IMR-90 (cell line): Measurements from ENCODE around the gene SPSB2. TPM values are rescaled to one million over a fixed set of nuclear protein-coding genes. Genes with fewer than 3 reads are reported as not detected.

Experiments used
- ATAC-seq: fragments of 200-7000 bp; cut with Tn5 transposase; 2 replicates; pipeline ENCODE4 v1.9.1; 2020; ENCODE audit warnings: low read depth, mild to moderate bottlenecking, moderate library complexity
- BruUV-seq: library from RNA; stranded (reverse); fragments of 400-500 nt; replicated peaks from 2 replicates; lab custom pipeline; 2021; lab: Mats Ljungman, UMichigan
- CTCF ChIA-PET: fragments of 300-600 bp; formaldehyde crosslinking; extraction: SDS; loops from one replicate; lab custom pipeline; 2021; ENCODE audit warnings: antibody characterized with exemption; lab: Yijun Ruan, JAX
- POLR2A ChIA-PET: fragments of 300-600 bp; sonication (Branson Sonifier 250); formaldehyde crosslinking; loops from one replicate; lab custom pipeline; 2022; ENCODE audit warnings: antibody characterized with exemption; ENCODE audit not compliant: unreplicated experiment; lab: Charles Lee
- DNase-seq: peaks from one replicate; pipeline ENCODE4 v3.0.0; 2013
- H2AFZ ChIP-seq: replicated peaks from 2 replicates; pipeline ENCODE3; 2013; ENCODE audit warnings: low read length, mild to moderate bottlenecking; ENCODE audit not compliant: poor library complexity
- H2AK5ac ChIP-seq: 2 replicates; pipeline ENCODE4 v1.6.1; 2013; ENCODE audit warnings: low read depth, low read length, inconsistent platforms
- H2AK9ac ChIP-seq: replicated peaks from 2 replicates; pipeline ENCODE3; 2013; ENCODE audit warnings: mild to moderate bottlenecking, low read depth, low read length, moderate library complexity; ENCODE audit not compliant: poor library complexity
- H2BK120ac ChIP-seq: 2 replicates; pipeline ENCODE4 v1.6.1; 2013; ENCODE audit warnings: low read depth, low read length, inconsistent platforms
- H2BK15ac ChIP-seq: 3 replicates; pipeline ENCODE4 v1.6.1; 2013; ENCODE audit warnings: low read depth, low read length, inconsistent platforms
- H2BK20ac ChIP-seq: 2 replicates; pipeline ENCODE4 v1.6.1; 2013; ENCODE audit warnings: low read depth, mild to moderate bottlenecking, inconsistent platforms, low read length, moderate library complexity
- H2BK5ac ChIP-seq: 2 replicates; pipeline ENCODE4 v1.6.1; 2013; ENCODE audit warnings: mild to moderate bottlenecking, low read depth, low read length, inconsistent platforms; ENCODE audit not compliant: poor library complexity, severe bottlenecking
- H3K14ac ChIP-seq: replicated peaks from 2 replicates; pipeline ENCODE4 v1.6.1; 2013; ENCODE audit warnings: low read depth, low read length, inconsistent platforms
- H3K18ac ChIP-seq: 2 replicates; pipeline ENCODE4 v1.6.1; 2013; ENCODE audit warnings: low read depth, low read length, control low read depth
- H3K23ac ChIP-seq: 2 replicates; pipeline ENCODE4 v1.6.1; 2013; ENCODE audit warnings: low read depth, low read length, inconsistent platforms
- H3K27ac ChIP-seq: 2 replicates; pipeline ENCODE4 v1.5.1; 2013; ENCODE audit warnings: mild to moderate bottlenecking, control low read depth, low read length; ENCODE audit not compliant: insufficient read depth
- H3K27me3 ChIP-seq: 2 replicates; pipeline ENCODE4 v1.6.1; 2013; ENCODE audit warnings: low read length; ENCODE audit not compliant: control insufficient read depth, insufficient read depth
- H3K36me3 ChIP-seq: 2 replicates; pipeline ENCODE4 v1.6.1; 2013; ENCODE audit warnings: low read length, mixed read lengths; ENCODE audit not compliant: control insufficient read depth, insufficient read depth
- H3K4ac ChIP-seq: 2 replicates; pipeline ENCODE4 v1.6.1; 2013; ENCODE audit warnings: low read depth, low read length, inconsistent platforms
- H3K4me1 ChIP-seq: 2 replicates; pipeline ENCODE4 v1.6.1; 2013; ENCODE audit warnings: low read length, mixed read lengths; ENCODE audit not compliant: control insufficient read depth, insufficient read depth
- H3K4me2 ChIP-seq: 2 replicates; pipeline ENCODE4 v1.6.1; 2013; ENCODE audit warnings: low read depth, mild to moderate bottlenecking, control low read depth, low read length, moderate library complexity
- H3K4me3 ChIP-seq: 2 replicates; pipeline ENCODE4 v1.5.1; 2013; ENCODE audit warnings: low read depth, mild to moderate bottlenecking, control low read depth, low read length, moderate library complexity; ENCODE audit not compliant: insufficient read depth
- H3K56ac ChIP-seq: 2 replicates; pipeline ENCODE4 v1.6.1; 2013; ENCODE audit warnings: low read length, inconsistent platforms; ENCODE audit not compliant: insufficient read depth; ENCODE audit errors: extremely low read depth
- H3K79me1 ChIP-seq, 2 experiments: 2 replicates each; pipeline ENCODE4 v1.6.1; 2013; ENCODE audit warnings: low read length in 2 of 2, inconsistent platforms in 1 of 2, low read depth in 1 of 2
- H3K9ac ChIP-seq: 2 replicates; pipeline ENCODE4 v1.6.1; 2013; ENCODE audit warnings: low read depth, low read length, control low read depth
- H3K9me1 ChIP-seq: 2 replicates; pipeline ENCODE4 v1.6.1; 2013; ENCODE audit warnings: low read length, inconsistent platforms; ENCODE audit not compliant: insufficient read depth
- H3K9me3 ChIP-seq: 2 replicates; pipeline ENCODE4 v1.6.1; 2013; ENCODE audit warnings: low read length; ENCODE audit not compliant: control insufficient read depth, insufficient read depth
- H4K20me1 ChIP-seq: 2 replicates; pipeline ENCODE4 v1.6.1; 2013; ENCODE audit warnings: low read length, inconsistent platforms; ENCODE audit not compliant: insufficient read depth
- H4K5ac ChIP-seq: 2 replicates; pipeline ENCODE4 v1.6.1; 2013; ENCODE audit warnings: mild to moderate bottlenecking, low read depth, low read length, control low read depth
- H4K8ac ChIP-seq, 2 experiments: 2 replicates each; pipeline ENCODE4 v1.6.1; 2013; ENCODE audit warnings: low read depth in 2 of 2, low read length in 2 of 2, control low read depth in 1 of 2, inconsistent platforms in 1 of 2
- H4K91ac ChIP-seq: 2 replicates; pipeline ENCODE4 v1.6.1; 2013; ENCODE audit warnings: low read depth, low read length, inconsistent platforms; ENCODE audit not compliant: insufficient read depth
- CEBPB ChIP-seq: IDR thresholded peaks from 2 replicates; pipeline ENCODE4 v1.6.1; 2012; ENCODE audit warnings: low read depth, low read length, improper control_type of control experiment
- CTCF ChIP-seq: conservative IDR thresholded peaks from 2 replicates; pipeline ENCODE4 v1.5.1; 2012; ENCODE audit warnings: mild to moderate bottlenecking, low read depth, low read length, improper control_type of control experiment
- MAFK ChIP-seq: IDR thresholded peaks from 2 replicates; pipeline ENCODE4 v1.6.1; 2012; ENCODE audit warnings: low read depth, low read length, improper control_type of control experiment
- MAZ ChIP-seq: IDR thresholded peaks from 2 replicates; pipeline ENCODE4 v1.6.1; 2012; ENCODE audit warnings: low read depth, mild to moderate bottlenecking, low read length, improper control_type of control experiment, moderate library complexity, borderline replicate concordance
- POLR2A ChIP-seq: IDR thresholded peaks from 2 replicates; pipeline ENCODE4 v1.6.1; 2012; ENCODE audit warnings: mild to moderate bottlenecking, low read depth, low read length
- WGBS, 2 experiments: methylation state at CpG; one replicate each; pipeline versions ENCODE4 v1.1.5 to v1.1.7; 2013; ENCODE audit warnings: missing lambda C conversion rate in 2 of 2; ENCODE audit not compliant: insufficient read length in 1 of 2; ENCODE audit errors: extremely low coverage in 2 of 2; 5-methylcytosine and 5-hydroxymethylcytosine counted together
- dilution Hi-C: fragments of 300-500 bp; cut with HindIII; formaldehyde crosslinking; loops from one replicate; pipeline ENCODE4 v1.14.3; 2018; ENCODE audit warnings: low sequenced_read_pairs; ENCODE audit not compliant: unreplicated experiment
- in situ Hi-C: fragments of 300-500 bp; cut with MboI; formaldehyde crosslinking; loops from 3 replicates; pipeline ENCODE4 v1.14.3; 2019; ENCODE audit warnings: low sequenced_read_pairs, inconsistent platforms, mixed read lengths
- intact Hi-C: fragments of 100-400 bp; cut with micrococcal nuclease; formaldehyde crosslinking; loops from 2 replicates; pipeline ENCODE4 v1.10.0; 2022
- polyA plus RNA-seq, 3 experiments: library from polyadenylated mRNA; depleted of rRNA; stranded (reverse); fragments of >200 nt; gene quantifications; 2 replicates each; pipeline ENCODE4 v1.2.3, GENCODE V29; 2012; ENCODE audit warnings: low replicate concordance in 1 of 3
- total RNA-seq: library from RNA; depleted of rRNA; stranded (reverse); fragments of >200 nt; gene quantifications from 2 replicates; pipeline ENCODE4 v1.2.3, GENCODE V29; 2012

Gene SPSB2
- total and polyA plus RNA-seq, 2 of the 4 experiments (the other 2 are of a cell fraction) = 1.3 to 4.1 TPM

GRCh38 chr12:6827982-6828780 lies 44.9 kb downstream of the SPSB2 start, which contains the start of gene P3H3:
TSS of gene P3H3 (plus strand) at chr12:6828407. CDS start at chr12:6828441, 34 bp downstream.
- TF ChIP-seq POLR2A (no peak), MAFK (peak; percentile 79), CTCF (0 out of 2 replicates have a peak, but pooled peaks have one; percentile 18), CEBPB (no peak), MAZ (0 out of 2 replicates have a peak, but pooled peaks have one; percentile 16)
- dilution Hi-C loops (no loop called here), intact Hi-C loops (loop anchor here (5.0 kb wide), 1 partner anchor 141 kb away; the partner anchor contains the start of gene ZNF384), in situ Hi-C loops (loop anchor here (5.0 to 10.0 kb wide), 2 partner anchors 76 to 213 kb away; partner anchors contain the start of gene MLF2)
- Histone ChIP-seq H4K91ac (peak within 1 kb of the TSS; percentile 95), H3K56ac (peak within 1 kb of the TSS; percentile 91), H4K20me1 (peaks cover 9% of the 10 kb centered on the region; the same call in 1 of the 2 replicates), H2BK15ac (0 out of 3 replicates have a peak within 1 kb of the TSS, but pooled peaks have one; percentile 14), H3K18ac (peak within 1 kb of the TSS; percentile 87), H2AK9ac (peak within 1 kb of the TSS; percentile 93), H2BK20ac (0 out of 2 replicates have a peak within 1 kb of the TSS, but pooled peaks have one; percentile 49), H3K79me1 (peaks cover 11 to 66% of the 10 kb centered on the region in 2 experiments), H2BK120ac (peak within 1 kb of the TSS; percentile 85), H3K27me3 (no peaks in the 10 kb centered on the region), H3K9me3 (no peaks in the 10 kb centered on the region), H4K5ac (peak within 1 kb of the TSS; percentile 85), H2BK5ac (peak within 1 kb of the TSS; percentile 89), H3K23ac (peak within 1 kb of the TSS; percentile 97), H4K8ac (peak within 1 kb of the TSS; percentile 78 to 97), H3K36me3 (peaks cover 21% of the 10 kb centered on the region), H3K14ac (peak within 1 kb of the TSS; percentile 99), H3K4ac (peak within 1 kb of the TSS; percentile 97), H2AFZ (peak within 1 kb of the TSS; percentile 96), H3K4me1 (peaks cover 15% of the 10 kb centered on the region), H3K9me1 (peaks cover 6% of the 10 kb centered on the region), H3K4me3 (peak within 1 kb of the TSS; percentile 91), H3K9ac (peak within 1 kb of the TSS; percentile 92), H3K27ac (peak within 1 kb of the TSS; percentile 96), H2AK5ac (peak within 1 kb of the TSS; percentile 97), H3K4me2 (peak within 1 kb of the TSS; percentile 85)
- BruUV-seq = TSS peak; percentile 85
- 1% methylated on average over 37 of the region's 60 CpGs; no CpG with 5 or more reads in 1 of the 2 experiments for WGBS, 2 experiments
- ATAC-seq (peak; percentile 7), DNase-seq (peak; percentile 47)
- ChIA-PET POLR2A (interaction anchor here (0.8 kb wide), 1 partner anchor 258 kb away, joined by 3 read pairs; no protein-coding TSS in a partner anchor), CTCF (interaction anchor here (0.7 kb wide), 1 partner anchor 104 kb away, joined by 3 read pairs; the partner anchor contains the start of gene COPS7A)
